NCI-H1417 (cell line): ENCODE results near the gene NSL1.

ENCODE experiments used
- DNase-seq, 3 experiments: peaks; one replicate each; lab custom pipeline; 2025; lab: John Stamatoyannopoulos, UW

The NSL1 gene

GRCh38 chr1:212685429-212685828, 106.1 kb downstream of the NSL1 start:
- DNase-seq, result no peak

- no peak for DNase-seq
Measured at GRCh38 chr1:212684521-212685090, 107.0 kb downstream of the NSL1 start.

- DNase-seq, result no peak
Measured at GRCh38 chr1:212684076-212684475, 107.5 kb downstream of the NSL1 start.

- no peak for DNase-seq
Measured at GRCh38 chr1:212683357-212683722, 108.2 kb downstream of the NSL1 start.

GRCh38 chr1:212680680-212681389, 110.7 kb downstream of the NSL1 start:
- peak in 2 of 3 experiments; percentile 19 to 77 for DNase-seq

- no peak for DNase-seq
Measured at GRCh38 chr1:212678456-212679410, 112.8 kb downstream of the NSL1 start.

- DNase-seq, result no peak
Measured at GRCh38 chr1:212677573-212677972, 114.0 kb downstream of the NSL1 start.

- no peak for DNase-seq
Measured at GRCh38 chr1:212677136-212677535, 114.4 kb downstream of the NSL1 start.
